Gastroesophageal sphincter (tissue), 3 donors: ENCODE data around the gene CDKN2AIP.

ENCODE experiments used
- CTCF ChIP-seq, 4 experiments: fragments of 200-600 bp in 2 of 4; fragments of 450-650 bp in 2 of 4; sonication (generic) in 1 of 4; IDR thresholded peaks; one replicate each; pipeline ENCODE4 v1.5.1; 2017 to 2019; ENCODE audit warnings: antibody characterized with exemption in 4 of 4, mild to moderate bottlenecking in 2 of 4, moderate library complexity in 2 of 4
- EP300 ChIP-seq: sonication (generic); formaldehyde crosslinking; IDR thresholded peaks from one replicate; pipeline ENCODE4 v1.6.1; 2017; ENCODE audit warnings: antibody characterized with exemption, mild to moderate bottlenecking
- POLR2A ChIP-seq, 2 donors: fragments of 450-650 bp; IDR thresholded peaks; one replicate each; pipeline ENCODE4 v1.6.1; 2017; ENCODE audit warnings: antibody characterized with exemption in 2 of 2, mild to moderate bottlenecking in 2 of 2, moderate library complexity in 1 of 2
- POLR2AphosphoS5 ChIP-seq: sonication (generic); formaldehyde crosslinking; IDR thresholded peaks from one replicate; pipeline ENCODE4 v1.6.1; 2017; ENCODE audit warnings: antibody characterized with exemption

DNA sequence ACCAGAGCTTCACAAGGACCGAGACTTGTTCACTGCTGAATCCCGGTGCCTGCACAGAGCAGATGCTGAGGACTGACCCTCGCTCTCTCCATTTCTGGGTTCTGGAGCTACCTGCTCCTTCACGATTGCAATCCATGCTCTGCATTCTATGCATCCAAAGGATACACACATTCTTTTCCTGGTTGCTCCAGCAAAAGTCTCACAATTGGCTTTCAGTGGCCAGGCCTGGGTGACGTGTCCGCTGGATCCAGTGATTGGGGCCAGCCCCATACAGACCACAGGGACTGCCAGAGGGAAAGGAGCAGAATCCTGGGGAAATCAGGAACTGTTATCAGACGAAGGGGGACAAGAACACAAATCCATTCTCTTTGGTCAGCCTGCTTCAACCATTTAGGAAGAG lies 14.9 kb upstream of the CDKN2AIP start:
- no peak for TF ChIP-seq POLR2A (IDR thresholded peaks at IDR 0.05)
- TF ChIP-seq CTCF (IDR thresholded peaks at IDR 0.05): no peak
- no peak for TF ChIP-seq EP300
- TF ChIP-seq POLR2AphosphoS5: no peak
